ENCODE data around the gene PDCD5.

DNA sequence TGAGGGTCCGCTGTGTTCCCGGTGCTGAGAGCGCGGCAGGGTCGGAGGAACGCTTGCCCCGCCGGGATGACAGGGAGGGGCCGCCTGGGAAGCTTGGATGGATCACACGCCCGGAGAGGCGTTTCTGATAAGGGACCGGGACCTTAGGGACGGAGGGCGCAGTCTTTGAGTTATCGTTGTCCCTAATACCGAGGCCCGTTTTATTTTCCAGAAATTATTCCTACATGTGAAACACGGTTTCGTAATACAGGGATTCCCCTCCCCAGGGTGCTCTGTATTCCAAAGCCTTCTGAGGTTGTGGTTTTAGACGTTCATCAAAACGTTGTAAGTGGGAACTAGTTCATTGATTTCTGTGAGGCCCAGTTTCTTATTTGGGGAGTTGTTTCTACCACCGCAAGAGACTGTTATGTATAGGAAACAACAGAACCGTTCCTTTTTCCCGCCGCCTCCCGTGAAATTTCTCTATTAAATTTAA is 752 bp downstream of the PDCD5 start:
- TF ChIP-seq, protein P1, sequence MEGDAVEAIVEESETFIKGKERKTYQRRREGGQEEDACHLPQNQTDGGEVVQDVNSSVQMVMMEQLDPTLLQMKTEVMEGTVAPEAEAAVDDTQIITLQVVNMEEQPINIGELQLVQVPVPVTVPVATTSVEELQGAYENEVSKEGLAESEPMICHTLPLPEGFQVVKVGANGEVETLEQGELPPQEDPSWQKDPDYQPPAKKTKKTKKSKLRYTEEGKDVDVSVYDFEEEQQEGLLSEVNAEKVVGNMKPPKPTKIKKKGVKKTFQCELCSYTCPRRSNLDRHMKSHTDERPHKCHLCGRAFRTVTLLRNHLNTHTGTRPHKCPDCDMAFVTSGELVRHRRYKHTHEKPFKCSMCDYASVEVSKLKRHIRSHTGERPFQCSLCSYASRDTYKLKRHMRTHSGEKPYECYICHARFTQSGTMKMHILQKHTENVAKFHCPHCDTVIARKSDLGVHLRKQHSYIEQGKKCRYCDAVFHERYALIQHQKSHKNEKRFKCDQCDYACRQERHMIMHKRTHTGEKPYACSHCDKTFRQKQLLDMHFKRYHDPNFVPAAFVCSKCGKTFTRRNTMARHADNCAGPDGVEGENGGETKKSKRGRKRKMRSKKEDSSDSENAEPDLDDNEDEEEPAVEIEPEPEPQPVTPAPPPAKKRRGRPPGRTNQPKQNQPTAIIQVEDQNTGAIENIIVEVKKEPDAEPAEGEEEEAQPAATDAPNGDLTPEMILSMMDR (conservative IDR thresholded peaks at IDR 0.05; ENCODE audit: low read depth in 2 of 2), result no peak
- TF ChIP-seq EZH2phosphoT487 (IDR thresholded peaks at IDR 0.05; ENCODE audit: unreplicated experiment) (no peak), EZH2 (IDR thresholded peaks at IDR 0.05; ENCODE audit: low read depth, unreplicated experiment) (no peak), POLR2AphosphoS5 (IDR thresholded peaks at IDR 0.05; ENCODE audit: low read depth) (no peak)

All from GM23338 (cell line).